22Rv1 (cell line): ENCODE measurements around the gene ENPP6.

Source experiments
- H3K27ac ChIP-seq: fragments of 450-650 bp; 2 replicates; pipeline ENCODE4 v1.5.1; 2017
- ZFX ChIP-seq: fragments of 450-650 bp; IDR thresholded peaks from 2 replicates; pipeline ENCODE4 v1.6.1; 2017; ENCODE audit warnings: antibody characterized with exemption, borderline replicate concordance
- TF ChIP-seq, protein P1 (sequence below): fragments of 450-650 bp; IDR thresholded peaks from 2 replicates; pipeline ENCODE4 v1.5.1; 2017; ENCODE audit warnings: mild to moderate bottlenecking

Gene ENPP6

DNA sequence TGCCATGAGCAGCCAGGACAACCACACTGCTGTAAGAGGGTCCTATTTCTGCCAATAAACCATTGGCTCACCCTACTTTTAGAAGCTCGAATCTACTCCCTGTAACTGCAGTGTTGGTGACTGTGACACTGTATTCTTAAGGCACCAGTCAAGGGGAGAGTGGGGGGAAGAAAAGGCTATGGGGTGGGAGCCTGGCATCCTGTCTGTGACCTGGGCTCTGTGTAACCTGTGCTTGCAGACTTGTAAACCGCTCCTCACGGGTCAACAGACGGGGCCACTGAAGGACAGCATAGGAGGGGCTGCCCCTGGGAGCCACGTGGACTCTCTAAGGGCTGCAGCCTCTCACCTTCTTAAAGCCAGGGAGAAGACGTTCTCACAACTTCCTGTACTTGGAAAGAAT is 42.2 kb upstream of the ENPP6 start:
- TF ChIP-seq ZFX, result no peak
- TF ChIP-seq, protein P1, sequence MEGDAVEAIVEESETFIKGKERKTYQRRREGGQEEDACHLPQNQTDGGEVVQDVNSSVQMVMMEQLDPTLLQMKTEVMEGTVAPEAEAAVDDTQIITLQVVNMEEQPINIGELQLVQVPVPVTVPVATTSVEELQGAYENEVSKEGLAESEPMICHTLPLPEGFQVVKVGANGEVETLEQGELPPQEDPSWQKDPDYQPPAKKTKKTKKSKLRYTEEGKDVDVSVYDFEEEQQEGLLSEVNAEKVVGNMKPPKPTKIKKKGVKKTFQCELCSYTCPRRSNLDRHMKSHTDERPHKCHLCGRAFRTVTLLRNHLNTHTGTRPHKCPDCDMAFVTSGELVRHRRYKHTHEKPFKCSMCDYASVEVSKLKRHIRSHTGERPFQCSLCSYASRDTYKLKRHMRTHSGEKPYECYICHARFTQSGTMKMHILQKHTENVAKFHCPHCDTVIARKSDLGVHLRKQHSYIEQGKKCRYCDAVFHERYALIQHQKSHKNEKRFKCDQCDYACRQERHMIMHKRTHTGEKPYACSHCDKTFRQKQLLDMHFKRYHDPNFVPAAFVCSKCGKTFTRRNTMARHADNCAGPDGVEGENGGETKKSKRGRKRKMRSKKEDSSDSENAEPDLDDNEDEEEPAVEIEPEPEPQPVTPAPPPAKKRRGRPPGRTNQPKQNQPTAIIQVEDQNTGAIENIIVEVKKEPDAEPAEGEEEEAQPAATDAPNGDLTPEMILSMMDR, result no peak
- no peak overlapping the region for H3K27ac ChIP-seq

DNA sequence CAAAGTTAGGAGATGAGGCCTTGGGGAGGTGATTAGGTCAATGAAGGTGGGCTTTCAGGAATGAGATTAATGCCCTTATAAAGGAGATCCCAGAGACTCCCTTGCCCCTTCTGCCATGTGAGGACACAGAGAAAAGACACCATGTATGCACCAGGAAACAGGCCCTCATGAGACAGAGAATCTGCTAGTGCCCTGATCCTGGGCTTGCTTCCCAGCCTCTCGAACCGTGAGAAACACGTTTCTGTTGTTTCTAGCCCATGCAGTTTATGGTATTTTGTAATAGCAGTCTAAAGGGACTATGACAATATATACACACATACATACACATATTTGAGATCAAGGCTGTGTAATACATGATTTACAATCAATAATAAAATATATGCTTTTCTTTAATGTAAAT is 41.4 kb upstream of the ENPP6 start:
- TF ChIP-seq, protein P1, result no peak
- no peak for TF ChIP-seq ZFX
- H3K27ac ChIP-seq, result no peak overlapping the region

DNA sequence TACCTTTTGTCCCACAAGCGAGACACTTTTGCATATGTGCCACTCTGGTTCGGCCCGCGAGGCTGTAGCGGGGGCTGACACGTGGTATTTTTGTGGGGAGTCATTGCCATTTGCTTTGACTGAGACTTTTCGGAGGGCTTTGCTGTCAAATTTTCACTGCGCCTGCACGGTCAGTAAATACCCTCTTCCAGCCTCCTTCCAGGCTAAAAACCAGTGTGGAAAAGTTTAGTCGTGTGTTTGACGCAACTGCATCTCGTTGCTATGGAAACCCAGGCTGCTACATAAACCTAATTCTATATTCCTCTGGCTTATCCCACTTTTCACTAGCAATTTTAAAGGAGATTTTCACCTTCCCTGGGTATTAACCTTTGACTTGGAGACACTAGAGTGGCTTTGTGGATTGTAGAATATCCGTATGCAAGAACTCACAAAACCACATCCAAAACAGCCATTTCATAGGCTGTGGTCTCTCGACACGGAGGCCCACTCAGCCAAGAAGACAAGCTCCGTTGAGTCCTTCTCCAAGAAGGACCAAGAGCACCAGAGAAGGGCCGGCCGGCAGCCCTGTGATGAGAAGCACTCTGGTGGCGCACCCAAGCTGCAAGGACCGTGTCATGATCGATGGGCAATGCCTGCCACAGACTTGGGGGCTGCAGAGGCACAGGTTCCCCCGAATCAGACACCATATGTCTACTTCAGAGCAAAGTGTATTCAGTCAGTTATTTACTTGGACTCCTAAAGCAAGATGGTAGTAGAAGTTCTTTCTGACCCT is 38.4 kb upstream of the ENPP6 start:
- TF ChIP-seq, protein P1, result no peak
- no peak for TF ChIP-seq ZFX
- no peak overlapping the region for H3K27ac ChIP-seq

DNA sequence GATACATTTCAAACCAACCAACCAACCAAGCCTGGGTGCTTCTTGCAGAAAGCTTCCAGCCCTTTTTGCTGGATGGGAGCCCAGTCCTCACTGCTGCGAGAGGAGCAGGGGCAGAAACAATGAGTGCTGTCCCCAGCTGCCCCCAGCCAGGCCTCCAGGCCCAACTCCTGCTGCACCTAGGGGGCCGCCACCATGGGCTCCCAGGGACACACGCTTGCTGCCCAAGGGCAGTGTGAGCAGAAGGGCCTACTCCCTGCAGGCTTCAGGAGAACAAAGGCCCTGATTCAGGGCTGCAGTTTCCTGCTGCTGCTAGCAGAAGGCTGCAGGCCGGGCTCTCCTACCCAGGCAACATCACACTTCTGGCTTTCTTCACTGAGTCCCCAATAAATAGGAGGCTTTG is 37.7 kb upstream of the ENPP6 start:
- no peak overlapping the region for H3K27ac ChIP-seq
- no peak for TF ChIP-seq ZFX
- TF ChIP-seq, protein P1, result no peak

DNA sequence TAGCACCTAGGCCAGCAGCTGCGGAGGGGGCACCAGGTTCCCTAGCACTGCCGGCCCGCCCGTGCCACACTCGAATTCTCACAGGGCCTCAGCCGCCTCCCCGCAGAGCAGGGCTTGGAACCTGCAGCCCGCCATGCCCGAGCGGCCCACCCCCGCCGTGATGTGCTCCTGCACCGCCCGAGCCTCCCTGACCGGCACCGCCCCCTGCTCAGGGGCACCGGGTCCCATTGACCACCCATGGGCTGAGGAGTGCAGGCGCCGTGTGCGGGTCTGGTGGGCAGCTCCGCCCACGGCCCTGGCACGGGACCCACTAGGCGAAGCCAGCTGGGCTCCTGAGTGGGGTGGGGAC is 35.4 kb upstream of the ENPP6 start:
- TF ChIP-seq ZFX, result no peak
- TF ChIP-seq, protein P1, result no peak
- no peak overlapping the region for H3K27ac ChIP-seq

DNA sequence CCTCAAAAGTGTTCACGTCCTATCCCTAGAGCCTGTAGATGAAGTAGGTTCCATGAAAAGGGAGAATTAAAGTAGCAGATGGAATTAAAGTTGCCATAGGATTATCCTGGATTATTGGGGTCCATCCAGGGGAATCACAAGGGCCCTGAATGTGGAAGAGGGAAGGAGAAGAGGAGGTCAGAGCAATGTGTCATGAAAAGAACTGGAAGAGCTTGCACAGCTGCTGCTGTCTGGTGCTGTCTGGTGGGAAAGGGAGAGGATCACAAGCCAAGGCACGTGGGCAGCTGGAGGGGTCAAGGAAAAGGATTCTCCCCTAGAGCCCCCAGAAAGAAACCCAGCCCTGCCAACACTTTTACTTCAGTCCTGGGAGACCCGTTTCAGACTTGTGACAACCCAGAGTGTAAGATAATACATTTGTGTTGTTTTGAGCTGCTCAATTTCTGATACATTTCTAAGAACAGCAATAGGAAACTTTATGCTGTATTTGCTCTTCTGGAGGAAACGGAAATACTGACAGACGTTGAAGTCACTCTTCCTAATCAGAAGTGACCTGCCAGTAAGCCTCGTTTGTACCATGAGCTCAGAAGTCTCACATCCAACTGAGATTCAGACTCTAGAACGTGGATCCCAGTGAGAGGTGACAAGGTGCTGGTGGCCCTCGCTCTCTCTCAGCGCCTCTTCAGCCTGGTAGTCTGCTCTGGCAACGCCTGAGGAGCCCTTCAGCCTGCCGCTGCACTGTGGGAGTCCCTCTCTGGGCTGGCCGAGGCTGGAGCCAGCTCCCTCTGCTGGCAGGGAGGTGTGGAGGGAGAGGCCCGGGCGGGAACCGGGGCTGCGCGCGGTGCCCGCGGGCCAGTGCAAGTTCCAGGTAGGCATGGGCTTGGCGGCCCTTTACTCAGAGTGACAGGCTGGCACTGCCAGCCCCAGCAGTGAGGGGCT is 34.7 kb upstream of the ENPP6 start:
- no peak overlapping the region for H3K27ac ChIP-seq
- no peak for TF ChIP-seq ZFX
- TF ChIP-seq, protein P1, result no peak

DNA sequence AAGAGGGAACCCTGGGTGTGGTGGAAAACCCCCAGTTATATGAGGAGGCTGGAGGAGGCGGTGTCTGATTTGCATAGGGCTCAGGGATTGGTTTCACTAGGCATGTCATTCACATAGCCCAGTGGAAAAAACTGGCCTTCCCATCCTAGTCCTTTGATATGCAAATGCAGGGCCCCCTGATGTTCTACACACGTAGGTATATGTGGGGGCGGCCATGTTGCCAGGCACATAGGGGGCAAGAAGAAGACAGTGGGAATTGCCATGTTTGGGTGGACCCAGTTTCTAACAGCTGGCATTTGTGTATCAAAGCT is 34.0 kb upstream of the ENPP6 start:
- H3K27ac ChIP-seq, result no peak overlapping the region

More for the DNA sequence above, 34.0 kb upstream of the ENPP6 start:
- no peak for TF ChIP-seq ZFX
- TF ChIP-seq, protein P1, result no peak
